Choroid plexus epithelial cell (primary cell): Measurements from ENCODE around the gene PAX5.

Experiments
- DNase-seq: peaks from one replicate; pipeline ENCODE4 v3.0.0-alpha.2; 2010; ENCODE audit warnings: low read depth
- H3K4me3 ChIP-seq: 2 replicates; pipeline ENCODE4 v1.5.1; 2011; ENCODE audit warnings: low read depth, mild to moderate bottlenecking, control low read depth, low read length, moderate library complexity
- CTCF ChIP-seq: conservative IDR thresholded peaks from 2 replicates; pipeline ENCODE4 v1.5.1; 2011; ENCODE audit warnings: low read depth, mild to moderate bottlenecking, control low read depth, inconsistent platforms, low read length, moderate library complexity

PAX5 gene

GRCh38 chr9:36881316-36881715 lies 152.8 kb downstream of the PAX5 start:
- H3K4me3 ChIP-seq: no peak overlapping the region
- DNase-seq: no peak
- no peak for TF ChIP-seq CTCF

- no peak for DNase-seq
- TF ChIP-seq CTCF: no peak
- H3K4me3 ChIP-seq: no peak overlapping the region
Measured at GRCh38 chr9:36880075-36880474, 154.0 kb downstream of the PAX5 start.

GRCh38 chr9:36878986-36879982 lies 154.8 kb downstream of the PAX5 start:
- TF ChIP-seq CTCF: no peak
- H3K4me3 ChIP-seq: no peak overlapping the region
- DNase-seq: no peak

- no peak overlapping the region for H3K4me3 ChIP-seq
- no peak for TF ChIP-seq CTCF
- DNase-seq: no peak
Measured at GRCh38 chr9:36877239-36877638, 156.8 kb downstream of the PAX5 start.

GRCh38 chr9:36876056-36876455 lies 158.0 kb downstream of the PAX5 start:
- no peak overlapping the region for H3K4me3 ChIP-seq
- DNase-seq: no peak
- TF ChIP-seq CTCF: no peak

- no peak overlapping the region for H3K4me3 ChIP-seq
- TF ChIP-seq CTCF: no peak
- DNase-seq: peak; percentile 30
Measured at GRCh38 chr9:36874921-36875320, 159.1 kb downstream of the PAX5 start.

GRCh38 chr9:36874261-36874660 lies 159.8 kb downstream of the PAX5 start:
- H3K4me3 ChIP-seq: no peak overlapping the region

More at GRCh38 chr9:36874261-36874660, 159.8 kb downstream of the PAX5 start:
- TF ChIP-seq CTCF: no peak
- no peak for DNase-seq
